B cell (primary cell): Measurements from ENCODE around the gene CDKAL1. TPM values are rescaled to one million over a fixed set of nuclear protein-coding genes. Genes with fewer than 3 reads are reported as not detected.

Experiments
- ATAC-seq: fragments of 200-7000 bp; cut with Tn5 transposase; one replicate; pipeline ENCODE4 v1.10.0; 2021; ENCODE audit warnings: low read depth, mild to moderate bottlenecking, moderate number of reproducible peaks, moderate library complexity
- CTCF ChIA-PET: fragments of 350-600 bp; sonication (Branson Sonifier 250); formaldehyde crosslinking; loops from one replicate; lab custom pipeline; 2021; ENCODE audit warnings: antibody characterized with exemption, inconsistent platforms; lab: Charles Lee
- POLR2A ChIA-PET: fragments of 350-600 bp; sonication (Branson Sonifier 250); formaldehyde crosslinking; loops from one replicate; lab custom pipeline; 2021; ENCODE audit warnings: antibody characterized with exemption; lab: Charles Lee
- DNase-seq: peaks from one replicate; pipeline ENCODE4 v3.0.0; 2013
- H2AFZ ChIP-seq: 2 replicates; pipeline ENCODE4 v1.6.1; 2012; ENCODE audit warnings: mild to moderate bottlenecking, low read depth, low read length; ENCODE audit not compliant: insufficient read depth, poor library complexity, severe bottlenecking
- H3K27ac ChIP-seq, 2 donors: 1 replicate in 1 of 2; 2 replicates in 1 of 2; pipeline ENCODE4 v1.5.1; 2012 to 2013; ENCODE audit warnings: low read length in 2 of 2, mild to moderate bottlenecking in 2 of 2, moderate library complexity in 1 of 2
- H3K27me3 ChIP-seq, 4 experiments: fragments of 200-600 bp in 1 of 4; sonication (generic) in 1 of 4; replicated peaks in 1 of 4; 1 replicate in 2 of 4; 2 replicates in 2 of 4; pipeline versions ENCODE4 v1.6.1 to v1.7.0; 2013 to 2016; ENCODE audit warnings: low read length in 3 of 4, mild to moderate bottlenecking in 2 of 4, mixed read lengths in 1 of 4, moderate library complexity in 1 of 4; ENCODE audit not compliant: insufficient read depth in 4 of 4, control insufficient read depth in 3 of 4; ENCODE audit errors: control extremely low read depth in 1 of 4
- H3K36me3 ChIP-seq, 2 experiments: replicated peaks in 1 of 2; 1 replicate in 1 of 2; 2 replicates in 1 of 2; pipeline versions ENCODE4 v1.6.1 to v1.7.1; 2013; ENCODE audit warnings: low read length in 1 of 2; ENCODE audit not compliant: insufficient read depth in 2 of 2, control insufficient read depth in 1 of 2; ENCODE audit errors: control extremely low read depth in 1 of 2, extremely low read depth in 1 of 2
- H3K4me1 ChIP-seq, 2 donors: fragments of 200-600 bp in 1 of 2; sonication (generic) in 1 of 2; 1 replicate in 1 of 2; 2 replicates in 1 of 2; pipeline versions ENCODE4 v1.5.1 to v1.6.1; 2013 to 2017; ENCODE audit warnings: low read length in 2 of 2; ENCODE audit not compliant: control insufficient read depth in 2 of 2, insufficient read depth in 2 of 2
- H3K4me2 ChIP-seq: replicated peaks from 2 replicates; pipeline ENCODE3; 2012; ENCODE audit warnings: mild to moderate bottlenecking, low read depth, low read length; ENCODE audit not compliant: poor library complexity, severe bottlenecking
- H3K4me3 ChIP-seq, 5 experiments: fragments of 200-600 bp in 1 of 5; sonication (generic) in 1 of 5; 1 replicate in 3 of 5; 2 replicates in 2 of 5; pipeline versions ENCODE4 v1.5.1 to v1.7.0; 2011 to 2016; ENCODE audit warnings: low read length in 4 of 5, mild to moderate bottlenecking in 4 of 5, low read depth in 2 of 5, control low read depth in 1 of 5, moderate library complexity in 1 of 5; ENCODE audit not compliant: insufficient read depth in 1 of 5; ENCODE audit errors: control extremely low read depth in 1 of 5, extremely low read depth in 1 of 5
- H3K79me2 ChIP-seq: fragments of 200-600 bp; sonication (generic); one replicate; pipeline ENCODE4 v1.6.0; 2016; ENCODE audit warnings: low read length; ENCODE audit not compliant: control insufficient read depth, insufficient read depth
- H3K9ac ChIP-seq: fragments of 200-600 bp; sonication (generic); 2 replicates; pipeline ENCODE4 v1.6.1; 2017; ENCODE audit warnings: mild to moderate bottlenecking, low read length, moderate library complexity
- H3K9me3 ChIP-seq, 3 donors: one replicate each; pipeline versions ENCODE4 v1.6.1 to v1.7.1; 2013; ENCODE audit warnings: low read length in 2 of 3; ENCODE audit not compliant: control insufficient read depth in 2 of 3, insufficient read depth in 1 of 3; ENCODE audit errors: control extremely low read depth in 1 of 3
- H4K20me1 ChIP-seq: 2 replicates; pipeline ENCODE4 v1.6.0; 2012; ENCODE audit warnings: mild to moderate bottlenecking, low read length; ENCODE audit not compliant: insufficient read depth, control insufficient read depth, poor library complexity, severe bottlenecking
- H3K27ac Mint-ChIP-seq: one replicate; pipeline ENCODE4 v1.8.0; 2021; ENCODE audit warnings: mixed read lengths
- H3K27me3 Mint-ChIP-seq: one replicate; pipeline ENCODE4 v1.8.0; 2021; ENCODE audit warnings: mixed read lengths
- H3K4me1 Mint-ChIP-seq: one replicate; pipeline ENCODE4 v1.8.0; 2021; ENCODE audit warnings: mixed read lengths
- H3K4me3 Mint-ChIP-seq: one replicate; pipeline ENCODE4 v1.8.0; 2021; ENCODE audit warnings: mixed read lengths
- H3K9me3 Mint-ChIP-seq: one replicate; pipeline ENCODE4 v1.8.0; 2022; ENCODE audit warnings: mixed read lengths; ENCODE audit not compliant: insufficient read depth
- EZH2 ChIP-seq: IDR thresholded peaks from 2 replicates; pipeline ENCODE4 v1.6.1; 2012; ENCODE audit warnings: borderline replicate concordance, low read depth, mild to moderate bottlenecking, moderate library complexity, low read length; ENCODE audit not compliant: insufficient read depth, poor library complexity, severe bottlenecking
- WGBS: methylation state at CpG from one replicate; pipeline ENCODE4 v1.1.5; 2013; ENCODE audit warnings: missing lambda C conversion rate; ENCODE audit not compliant: insufficient coverage; 5-methylcytosine and 5-hydroxymethylcytosine counted together
- intact Hi-C: fragments of 100-400 bp; cut with micrococcal nuclease; formaldehyde crosslinking; loops from one replicate; pipeline ENCODE4 v1.10.0; 2022
- polyA plus RNA-seq: library from polyadenylated mRNA; depleted of rRNA; stranded (reverse); fragments of >200 nt; gene quantifications from 2 replicates; pipeline ENCODE4 v1.2.3, GENCODE V29; 2012
- total RNA-seq, 2 donors: library from RNA; stranded (reverse); fragments of 120-200 nt in 1 of 2; gene quantifications; 1 replicate in 1 of 2; 2 replicates in 1 of 2; pipeline versions ENCODE4 v1.2.3 to v1.2.4, GENCODE V29; 2013 to 2022
- TF ChIP-seq, protein P1 (sequence below): fragments of 200-600 bp; IDR thresholded peaks from one replicate; pipeline ENCODE4 v1.8.0; 2022; ENCODE audit warnings: antibody characterized with exemption, mild to moderate bottlenecking

CDKAL1 gene
- total and polyA plus RNA-seq, 2 donors (not counting 1 experiment from before 2014, with no cell fraction given), result 6.1 to 33.3 TPM

GRCh38 chr6:20853828-20854227 lies 319.6 kb downstream of the CDKAL1 start:
- ChIA-PET CTCF (no interaction called here), POLR2A (no interaction called here)
- TF ChIP-seq EZH2, result no peak
- TF ChIP-seq, protein P1, sequence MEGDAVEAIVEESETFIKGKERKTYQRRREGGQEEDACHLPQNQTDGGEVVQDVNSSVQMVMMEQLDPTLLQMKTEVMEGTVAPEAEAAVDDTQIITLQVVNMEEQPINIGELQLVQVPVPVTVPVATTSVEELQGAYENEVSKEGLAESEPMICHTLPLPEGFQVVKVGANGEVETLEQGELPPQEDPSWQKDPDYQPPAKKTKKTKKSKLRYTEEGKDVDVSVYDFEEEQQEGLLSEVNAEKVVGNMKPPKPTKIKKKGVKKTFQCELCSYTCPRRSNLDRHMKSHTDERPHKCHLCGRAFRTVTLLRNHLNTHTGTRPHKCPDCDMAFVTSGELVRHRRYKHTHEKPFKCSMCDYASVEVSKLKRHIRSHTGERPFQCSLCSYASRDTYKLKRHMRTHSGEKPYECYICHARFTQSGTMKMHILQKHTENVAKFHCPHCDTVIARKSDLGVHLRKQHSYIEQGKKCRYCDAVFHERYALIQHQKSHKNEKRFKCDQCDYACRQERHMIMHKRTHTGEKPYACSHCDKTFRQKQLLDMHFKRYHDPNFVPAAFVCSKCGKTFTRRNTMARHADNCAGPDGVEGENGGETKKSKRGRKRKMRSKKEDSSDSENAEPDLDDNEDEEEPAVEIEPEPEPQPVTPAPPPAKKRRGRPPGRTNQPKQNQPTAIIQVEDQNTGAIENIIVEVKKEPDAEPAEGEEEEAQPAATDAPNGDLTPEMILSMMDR, result no peak
- Histone ChIP-seq H2AFZ (no peak overlapping the region), H3K4me2 (no peak overlapping the region), H4K20me1 (no peaks in the 10 kb centered on the region), H3K4me1 (no peaks in the 10 kb centered on the region), H3K4me3 (no peak overlapping the region), H3K36me3 (peaks cover 0 to under 1% of the 10 kb centered on the region in 2 experiments), H3K9me3 (no peaks in the 10 kb centered on the region), H3K79me2 (no peaks in the 10 kb centered on the region), H3K27me3 (no peaks in the 10 kb centered on the region), H3K27ac (no peak overlapping the region), H3K9ac (no peak overlapping the region)
- no peaks in the 10 kb centered on the region for H3K27me3 Mint-ChIP-seq
- WGBS, result 93% methylated on average over 2 of the region's 3 CpGs
- no peaks in the 10 kb centered on the region for H3K4me1 Mint-ChIP-seq
- intact Hi-C loops, result no loop called here
- no peaks in the 10 kb centered on the region for H3K9me3 Mint-ChIP-seq
- DNase-seq (no peak), ATAC-seq (no peak)
- H3K4me3 Mint-ChIP-seq, result no peak overlapping the region
- H3K27ac Mint-ChIP-seq, result no peak overlapping the region

DNA sequence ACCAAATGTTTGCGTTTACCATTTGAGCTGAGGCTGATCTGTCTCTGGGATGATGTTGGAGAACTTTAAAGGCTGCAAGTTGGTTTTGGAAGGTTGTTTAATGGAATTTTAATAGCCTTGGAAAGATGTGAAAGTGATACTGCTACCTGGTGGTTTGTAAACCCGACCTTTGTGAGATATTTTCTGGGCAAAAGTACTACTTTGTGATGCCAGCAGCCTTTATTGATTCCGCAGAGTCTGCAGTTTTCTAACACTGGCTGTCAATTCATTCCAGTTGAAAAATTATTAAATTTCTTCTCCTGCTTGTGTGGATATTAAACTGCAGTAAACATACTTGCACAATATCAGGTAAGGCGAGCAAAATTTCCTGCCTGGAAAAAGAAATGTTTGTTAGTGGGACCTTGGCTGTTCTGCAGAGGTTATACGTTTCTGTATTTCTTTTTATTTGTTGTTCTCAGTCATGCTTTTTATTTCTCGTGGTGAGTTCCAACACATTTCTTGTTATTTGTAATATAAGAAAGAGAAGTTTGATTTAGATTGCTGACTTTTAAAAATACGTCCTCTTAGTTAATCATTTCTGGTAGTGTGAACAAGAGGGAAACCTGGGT lies 322.5 kb downstream of the CDKAL1 start:
- H3K9ac ChIP-seq, result no peak overlapping the region
- H3K4me2 ChIP-seq, result no peak overlapping the region
- H3K9me3 ChIP-seq, result no peaks in the 10 kb centered on the region
- no peaks in the 10 kb centered on the region for H3K27me3 ChIP-seq
- no peaks in the 10 kb centered on the region for H3K4me1 ChIP-seq
- Mint-ChIP-seq H3K27ac (no peak overlapping the region), H3K4me3 (no peak overlapping the region), H3K27me3 (no peaks in the 10 kb centered on the region), H3K9me3 (no peaks in the 10 kb centered on the region), H3K4me1 (no peaks in the 10 kb centered on the region)
- H2AFZ ChIP-seq, result no peak overlapping the region
- CTCF ChIA-PET, result no interaction called here
- no peak overlapping the region for H3K4me3 ChIP-seq
- TF ChIP-seq, protein P1, result no peak
- no peak for TF ChIP-seq EZH2
- DNase-seq (no peak), ATAC-seq (no peak)
- POLR2A ChIA-PET, result no interaction called here
- 93% methylated on average over 3 of the region's 7 CpGs for WGBS
- no peaks in the 10 kb centered on the region for H3K36me3 ChIP-seq
- no peaks in the 10 kb centered on the region for H4K20me1 ChIP-seq
- H3K27ac ChIP-seq, result no peak overlapping the region
- intact Hi-C loops, result no loop called here
- no peaks in the 10 kb centered on the region for H3K79me2 ChIP-seq
